ENCODE data around the gene CTBP2.

CTBP2 gene

DNA sequence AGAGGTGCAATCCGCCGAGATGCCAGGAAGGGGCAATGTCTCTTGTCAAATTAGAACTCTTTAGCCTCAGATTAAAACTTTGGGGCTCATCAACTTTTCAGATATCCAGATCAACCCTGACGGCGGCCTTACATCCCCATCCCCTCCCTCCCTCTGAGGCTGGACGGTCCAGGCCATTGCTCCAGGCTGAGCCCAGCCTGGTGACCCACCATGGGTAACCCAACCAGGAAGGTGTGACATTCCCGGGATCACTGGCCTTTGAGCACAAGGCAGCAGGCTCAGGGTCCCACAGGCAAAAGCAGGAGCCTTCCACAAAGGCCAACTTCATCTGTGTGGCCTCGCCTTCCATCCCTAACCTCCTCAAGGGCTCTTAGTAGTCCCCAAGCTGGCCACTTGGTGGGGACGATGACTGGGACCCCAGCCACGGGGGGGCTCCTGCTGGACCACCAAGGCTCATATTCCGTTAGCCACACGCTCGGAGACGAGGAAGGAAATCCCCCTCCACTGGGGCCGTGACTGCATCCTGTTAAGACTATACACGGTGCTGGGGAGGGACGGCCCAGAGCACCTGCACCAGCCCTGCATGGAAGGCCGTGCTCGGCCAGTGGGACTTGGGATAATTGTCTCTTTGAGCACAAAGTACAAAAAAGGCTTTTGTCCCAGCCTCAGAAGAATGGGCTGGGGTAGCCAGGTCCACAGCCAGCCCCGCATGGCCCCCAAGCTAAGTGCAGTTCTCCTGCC lies 155.6 kb downstream of the CTBP2 start:
- Histone ChIP-seq H4K20me1 (peaks cover 100% of the 10 kb centered on the region), H3K4me2 (peak overlapping the region; percentile 55), H3K27ac (peak overlapping the region; percentile 72), H3K4me1 (peaks cover 35% of the 10 kb centered on the region), H3K36me3 (peaks cover 98% of the 10 kb centered on the region), H3K9ac (0 out of 2 replicates have a peak overlapping the region, but pooled peaks have one; percentile 13), H3K4me3 (no peak overlapping the region), H3K27me3 (no peaks in the 10 kb centered on the region), H3K9me3 (no peaks in the 10 kb centered on the region)
- no peak for TF ChIP-seq Cebpa-rat (IDR thresholded peaks at IDR 0.05)

- Histone ChIP-seq H3K4me2 (no peak overlapping the region), H3K9me3 (no peaks in the 10 kb centered on the region), H3K27me3 (no peaks in the 10 kb centered on the region), H3K27ac (peak overlapping the region; percentile 13; the same call in 1 of the 2 replicates), H3K36me3 (peaks cover 98% of the 10 kb centered on the region), H3K4me3 (no peak overlapping the region), H4K20me1 (peaks cover 99% of the 10 kb centered on the region), H3K9ac (no peak overlapping the region), H3K4me1 (peaks cover 35% of the 10 kb centered on the region)
- TF ChIP-seq Cebpa-rat (IDR thresholded peaks at IDR 0.05): no peak
These were observed 156.4 kb downstream of the CTBP2 start for GRCh38 chr10:125003901-125004467.

DNA sequence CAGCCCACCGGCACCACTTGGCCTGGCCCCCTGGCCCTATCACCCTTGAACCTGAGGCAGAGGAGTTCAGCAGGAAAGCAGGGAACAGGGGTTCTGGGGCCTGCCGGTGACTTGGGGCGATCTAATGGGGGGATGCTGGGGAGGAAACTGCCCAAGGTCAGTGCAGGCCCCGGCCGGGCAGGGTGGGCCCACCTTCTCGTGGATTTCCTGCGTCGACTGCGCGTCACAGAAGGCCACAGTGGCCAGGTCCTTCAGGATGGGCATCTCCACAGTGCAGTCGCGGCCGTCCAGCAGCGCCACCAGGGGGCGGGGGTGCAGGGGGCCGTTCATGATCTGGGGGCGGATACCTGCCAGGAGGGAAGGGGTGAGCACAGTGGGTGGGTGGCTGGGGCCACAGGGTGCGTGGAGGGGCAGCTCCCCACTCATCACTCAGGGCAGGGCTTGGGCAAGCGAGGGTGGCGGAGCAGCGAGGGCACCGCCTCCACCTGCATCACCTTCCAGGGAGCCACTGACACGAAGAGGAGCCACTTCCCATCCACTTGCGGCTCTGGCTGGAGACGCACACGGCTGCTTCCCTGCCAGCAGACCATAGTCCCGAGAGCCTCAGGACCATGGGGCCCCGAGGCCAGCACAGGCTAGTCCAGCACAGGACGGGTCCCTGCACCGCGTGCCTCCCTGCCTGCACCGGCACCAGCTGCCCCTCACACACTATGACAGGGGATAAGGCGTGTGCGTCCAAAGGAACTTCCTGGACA lies 157.0 kb downstream of the CTBP2 start:
- Histone ChIP-seq H4K20me1 (peaks cover 99% of the 10 kb centered on the region), H3K9me3 (no peaks in the 10 kb centered on the region), H3K27ac (peak overlapping the region; percentile 13; the same call in 1 of the 2 replicates), H3K4me2 (no peak overlapping the region), H3K36me3 (peaks cover 98% of the 10 kb centered on the region), H3K9ac (no peak overlapping the region), H3K27me3 (no peaks in the 10 kb centered on the region), H3K4me3 (no peak overlapping the region), H3K4me1 (peaks cover 35% of the 10 kb centered on the region)
- TF ChIP-seq Cebpa-rat (IDR thresholded peaks at IDR 0.05): no peak

DNA sequence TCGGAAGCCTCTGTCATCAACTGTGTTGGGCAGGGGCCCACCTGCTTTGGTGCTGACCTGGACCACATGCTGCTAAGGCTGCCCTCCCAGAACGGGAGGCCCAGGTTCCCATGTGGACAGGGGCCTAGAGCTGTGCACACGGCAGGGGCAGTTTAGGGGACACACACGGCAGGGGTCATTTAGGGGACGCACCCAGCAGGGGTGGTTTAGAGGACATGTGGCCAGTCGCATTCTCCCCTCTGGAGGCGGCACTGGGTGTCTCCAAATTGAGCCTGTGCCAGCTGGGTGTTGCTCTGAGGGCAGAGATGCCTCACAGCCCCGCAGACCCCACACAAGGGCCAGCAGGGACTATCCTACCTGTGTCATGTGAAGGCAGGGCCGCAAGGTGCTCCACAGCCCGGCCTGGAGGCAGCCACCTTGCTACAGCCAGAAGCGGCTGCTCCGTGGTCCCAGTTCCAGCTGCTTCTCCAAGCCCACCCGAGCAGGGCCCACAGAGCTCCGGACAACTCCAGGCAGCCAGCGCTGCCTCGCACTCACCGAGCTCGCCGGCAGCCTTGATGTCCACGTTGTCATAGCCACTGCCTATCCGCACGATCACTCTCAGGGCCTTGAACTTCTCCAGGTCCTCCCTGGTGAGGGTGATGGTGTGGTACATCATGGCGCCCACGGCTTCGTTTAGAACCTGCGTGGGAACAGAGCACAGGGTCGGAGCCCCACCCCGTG lies 157.8 kb downstream of the CTBP2 start:
- H3K4me2 ChIP-seq: no peak overlapping the region
- peaks cover 99% of the 10 kb centered on the region for H4K20me1 ChIP-seq
- no peak overlapping the region for H3K4me3 ChIP-seq
- TF ChIP-seq Cebpa-rat (IDR thresholded peaks at IDR 0.05): no peak
- H3K27ac ChIP-seq: no peak overlapping the region
- H3K4me1 ChIP-seq: peaks cover 35% of the 10 kb centered on the region
- no peaks in the 10 kb centered on the region for H3K9me3 ChIP-seq
- H3K27me3 ChIP-seq: no peaks in the 10 kb centered on the region
- H3K36me3 ChIP-seq: peaks cover 98% of the 10 kb centered on the region
- H3K9ac ChIP-seq: no peak overlapping the region

GRCh38 chr10:125002047-125002422 lies 158.3 kb downstream of the CTBP2 start:
- TF ChIP-seq Cebpa-rat (IDR thresholded peaks at IDR 0.05): no peak
- no peak overlapping the region for H3K27ac ChIP-seq
- no peak overlapping the region for H3K4me3 ChIP-seq
- H3K9me3 ChIP-seq: no peaks in the 10 kb centered on the region
- no peaks in the 10 kb centered on the region for H3K27me3 ChIP-seq
- H3K4me1 ChIP-seq: peaks cover 35% of the 10 kb centered on the region
- no peak overlapping the region for H3K9ac ChIP-seq
- no peak overlapping the region for H3K4me2 ChIP-seq
- H4K20me1 ChIP-seq: peaks cover 98% of the 10 kb centered on the region
- H3K36me3 ChIP-seq: peaks cover 98% of the 10 kb centered on the region

- peaks cover 31% of the 10 kb centered on the region for H3K4me1 ChIP-seq
- H3K4me2 ChIP-seq: no peak overlapping the region
- H3K9me3 ChIP-seq: no peaks in the 10 kb centered on the region
- no peak overlapping the region for H3K9ac ChIP-seq
- H3K36me3 ChIP-seq: peaks cover 98% of the 10 kb centered on the region
- TF ChIP-seq Cebpa-rat (IDR thresholded peaks at IDR 0.05): no peak
- 0 out of 2 replicates have a peak overlapping the region, but pooled peaks have one; percentile 18 for H3K27ac ChIP-seq
- peaks cover 98% of the 10 kb centered on the region for H4K20me1 ChIP-seq
- no peaks in the 10 kb centered on the region for H3K27me3 ChIP-seq
- no peak overlapping the region for H3K4me3 ChIP-seq
These were observed 158.9 kb downstream of the CTBP2 start for GRCh38 chr10:125001313-125002046.

DNA sequence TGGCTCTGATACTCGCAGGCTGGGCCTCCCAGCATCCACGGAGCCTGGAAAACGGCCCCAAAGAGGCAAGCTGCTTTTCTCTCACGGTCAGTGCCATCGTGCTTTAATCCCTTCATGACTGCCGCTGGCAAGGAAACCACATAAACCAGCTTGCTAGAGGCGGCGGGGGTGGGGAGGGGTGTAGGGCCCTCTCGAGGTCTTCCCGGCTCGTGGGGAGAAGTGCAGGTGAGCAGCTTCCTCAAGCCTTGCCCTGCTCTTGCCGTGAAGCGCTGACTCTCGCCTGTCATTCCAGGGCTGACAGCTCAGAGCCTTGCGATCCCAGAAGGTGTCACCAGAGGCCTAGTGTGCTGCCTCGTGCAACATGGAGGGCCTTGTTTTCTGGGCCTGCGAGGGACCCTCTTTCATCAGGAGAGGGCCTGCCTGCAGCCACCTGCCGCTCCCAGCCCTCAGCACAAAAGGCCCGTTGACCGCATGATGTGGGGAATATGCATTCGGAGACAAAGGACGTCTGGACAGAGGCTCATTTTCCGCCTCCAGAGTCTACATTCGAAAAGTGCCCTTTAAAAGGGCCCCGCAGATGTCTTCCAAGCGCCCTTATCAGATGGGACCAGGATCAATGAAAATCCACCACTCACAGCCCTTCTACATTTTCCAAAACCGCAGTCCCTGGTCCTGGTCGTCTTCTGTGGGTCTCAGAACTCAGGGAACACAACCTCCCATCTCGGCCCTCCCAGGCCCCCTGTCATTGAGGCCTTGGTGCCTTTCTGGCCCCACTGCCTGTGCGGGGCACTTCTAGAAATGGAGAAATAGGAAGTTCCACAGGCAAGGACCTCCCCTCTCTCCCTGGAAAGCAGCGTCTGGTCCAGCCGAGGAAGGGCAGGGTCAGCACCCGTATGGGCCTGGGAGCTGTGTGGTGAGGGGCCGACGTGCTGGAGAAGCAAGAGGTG lies 159.7 kb downstream of the CTBP2 start:
- no peak overlapping the region for H3K9ac ChIP-seq
- H3K27ac ChIP-seq: 0 out of 2 replicates have a peak overlapping the region, but pooled peaks have one; percentile 18
- H3K36me3 ChIP-seq: peaks cover 100% of the 10 kb centered on the region
- peaks cover 24% of the 10 kb centered on the region for H3K4me1 ChIP-seq
- no peak overlapping the region for H3K4me3 ChIP-seq
- peaks cover 97% of the 10 kb centered on the region for H4K20me1 ChIP-seq
- H3K9me3 ChIP-seq: no peaks in the 10 kb centered on the region
- no peaks in the 10 kb centered on the region for H3K27me3 ChIP-seq
- TF ChIP-seq Cebpa-rat (IDR thresholded peaks at IDR 0.05): no peak
- H3K4me2 ChIP-seq: no peak overlapping the region

Data from BLaER1 (cell line).